DND-41 (cell line): Measurements from ENCODE around the gene RGS12.

ENCODE experiments used
- ATAC-seq: fragments of 200-7000 bp; cut with Tn5 transposase; 3 replicates; pipeline ENCODE4 v1.9.1; 2021; ENCODE audit warnings: low read depth; ENCODE audit not compliant: insufficient read depth
- DNase-seq: peaks from one replicate; pipeline ENCODE4 v3.0.0-alpha.2; 2020
- H2AFZ ChIP-seq: 2 replicates; pipeline ENCODE4 v1.6.0; 2012; ENCODE audit warnings: low read depth, low read length
- H3K27ac ChIP-seq: 2 replicates; pipeline ENCODE4 v1.5.1; 2012; ENCODE audit warnings: low read length, inconsistent platforms
- H3K27me3 ChIP-seq: fragments of 200-600 bp; sonication (generic); 2 replicates; pipeline ENCODE4 v1.6.0; 2012; ENCODE audit warnings: low read length, mild to moderate bottlenecking, inconsistent platforms; ENCODE audit not compliant: insufficient read depth, poor library complexity
- H3K36me3 ChIP-seq: 2 replicates; pipeline ENCODE4 v1.5.1; 2012; ENCODE audit warnings: low read length, inconsistent platforms; ENCODE audit not compliant: insufficient read depth
- H3K4me1 ChIP-seq: 2 replicates; pipeline ENCODE4 v1.5.1; 2012; ENCODE audit warnings: mild to moderate bottlenecking, low read length; ENCODE audit not compliant: insufficient read depth
- H3K4me2 ChIP-seq: 2 replicates; pipeline ENCODE4 v1.6.0; 2012; ENCODE audit warnings: mild to moderate bottlenecking, moderate library complexity, low read length, inconsistent platforms; ENCODE audit not compliant: insufficient read depth
- H3K4me3 ChIP-seq, 2 experiments: fragments of 200-600 bp in 1 of 2; shearing (Covaris generic) in 1 of 2; 2 replicates each; pipeline ENCODE4 v1.5.1; 2012 to 2016; ENCODE audit warnings: inconsistent platforms in 2 of 2, low read length in 2 of 2, mild to moderate bottlenecking in 2 of 2, low read depth in 1 of 2, moderate library complexity in 1 of 2
- H3K79me2 ChIP-seq: 2 replicates; pipeline ENCODE4 v1.6.0; 2012; ENCODE audit warnings: low read length, inconsistent platforms; ENCODE audit not compliant: insufficient read depth
- H3K9ac ChIP-seq: 2 replicates; pipeline ENCODE4 v1.6.0; 2012; ENCODE audit warnings: low read depth, mild to moderate bottlenecking, inconsistent platforms, low read length, moderate library complexity
- H3K9me3 ChIP-seq: 2 replicates; pipeline ENCODE4 v1.5.1; 2012; ENCODE audit warnings: low read length, moderate library complexity, mild to moderate bottlenecking, inconsistent platforms; ENCODE audit not compliant: insufficient read depth, severe bottlenecking
- H4K20me1 ChIP-seq: 2 replicates; pipeline ENCODE4 v1.6.0; 2012; ENCODE audit warnings: low read length; ENCODE audit not compliant: insufficient read depth
- CTCF ChIP-seq: IDR thresholded peaks from 2 replicates; pipeline ENCODE4 v1.5.1; 2012; ENCODE audit warnings: borderline replicate concordance, low read length, moderate library complexity, mild to moderate bottlenecking; ENCODE audit not compliant: poor library complexity, severe bottlenecking; ENCODE audit errors: extremely low read depth
- EZH2 ChIP-seq: IDR thresholded peaks from 3 replicates; pipeline ENCODE4 v1.6.1; 2012; ENCODE audit warnings: borderline replicate concordance, low read depth, mild to moderate bottlenecking, moderate library complexity, low read length, inconsistent platforms; ENCODE audit not compliant: severe bottlenecking

Gene RGS12

GRCh38 chr4:3311095-3311372, 18.2 kb downstream of the RGS12 start:
- Histone ChIP-seq H3K4me1 (no peaks in the 10 kb centered on the region), H2AFZ (no peak overlapping the region), H3K27ac (no peak overlapping the region), H3K9me3 (no peaks in the 10 kb centered on the region), H3K36me3 (no peaks in the 10 kb centered on the region), H3K4me3 (no peak overlapping the region), H4K20me1 (peaks cover 68% of the 10 kb centered on the region), H3K27me3 (peaks cover 20% of the 10 kb centered on the region), H3K4me2 (no peak overlapping the region), H3K9ac (no peak overlapping the region), H3K79me2 (no peaks in the 10 kb centered on the region)
- ATAC-seq (no peak), DNase-seq (no peak)
- TF ChIP-seq EZH2 (no peak), CTCF (no peak)

- H3K9me3 ChIP-seq = no peaks in the 10 kb centered on the region
- no peak overlapping the region for H2AFZ ChIP-seq
- peaks cover 15% of the 10 kb centered on the region for H3K27me3 ChIP-seq
- no peak overlapping the region for H3K4me2 ChIP-seq
- peaks cover 66% of the 10 kb centered on the region for H4K20me1 ChIP-seq
- ATAC-seq (no peak), DNase-seq (no peak)
- H3K79me2 ChIP-seq = no peaks in the 10 kb centered on the region
- H3K4me3 ChIP-seq = no peak overlapping the region
- no peak overlapping the region for H3K9ac ChIP-seq
- H3K27ac ChIP-seq = no peak overlapping the region
- TF ChIP-seq EZH2 = no peak
- TF ChIP-seq CTCF = no peak
- no peaks in the 10 kb centered on the region for H3K4me1 ChIP-seq
- H3K36me3 ChIP-seq = no peaks in the 10 kb centered on the region
These were observed 18.8 kb downstream of the RGS12 start for GRCh38 chr4:3311489-3312171.

- ATAC-seq = no peak
- no peaks in the 10 kb centered on the region for H3K79me2 ChIP-seq
These were observed 19.5 kb downstream of the RGS12 start for GRCh38 chr4:3312362-3312761.

More at GRCh38 chr4:3312362-3312761, 19.5 kb downstream of the RGS12 start:
- Histone ChIP-seq H3K4me3 (no peak overlapping the region), H3K4me2 (no peak overlapping the region), H3K27me3 (peaks cover 9% of the 10 kb centered on the region), H4K20me1 (peaks cover 66% of the 10 kb centered on the region), H2AFZ (no peak overlapping the region), H3K9ac (no peak overlapping the region), H3K4me1 (no peaks in the 10 kb centered on the region), H3K36me3 (no peaks in the 10 kb centered on the region), H3K27ac (no peak overlapping the region), H3K9me3 (no peaks in the 10 kb centered on the region)
- TF ChIP-seq CTCF = no peak
- TF ChIP-seq EZH2 = no peak
- no peak for DNase-seq
